ENCODE data around the gene ARL6IP4.

- TF ChIP-seq CTCF (IDR thresholded peaks at IDR 0.05) (no peak), POLR2A (IDR thresholded peaks at IDR 0.05) (no peak)
Measured at GRCh38 chr12:122955156-122955555, 25.3 kb upstream of the ARL6IP4 start.
